AG04450 (cell line): Measurements from ENCODE around the gene CDYL2. TPM values are rescaled to one million over a fixed set of nuclear protein-coding genes. Genes with fewer than 3 reads are reported as not detected.

Source experiments
- CTCF ChIA-PET: fragments of 300-600, 350-600 bp; formaldehyde crosslinking; extraction: SDS; loops from one replicate; lab custom pipeline; 2022; ENCODE audit warnings: antibody characterized with exemption, inconsistent platforms; lab: Charles Lee
- POLR2A ChIA-PET: fragments of 350-600 bp; formaldehyde crosslinking; extraction: SDS; loops from one replicate; lab custom pipeline; 2021; ENCODE audit warnings: antibody characterized with exemption, inconsistent platforms; lab: Yijun Ruan, JAX
- DNase-seq: peaks from one replicate; pipeline ENCODE4 v3.0.0-alpha.2; 2011; ENCODE audit warnings: low read depth, low spot score
- H3K27ac ChIP-seq: one replicate; pipeline ENCODE4 v1.5.1; 2012; ENCODE audit warnings: low read depth, low read length, control low read depth
- H3K27me3 ChIP-seq: one replicate; pipeline ENCODE4 v1.6.0; 2012; ENCODE audit warnings: low read length; ENCODE audit not compliant: control insufficient read depth, insufficient read depth
- H3K4me3 ChIP-seq: 2 replicates; pipeline ENCODE4 v1.5.1; 2011; ENCODE audit warnings: mild to moderate bottlenecking, low read depth, low read length, control low read depth
- H3K9me3 ChIP-seq: 2 replicates; pipeline ENCODE4 v1.5.1; 2012; ENCODE audit warnings: low read length; ENCODE audit not compliant: control insufficient read depth, insufficient read depth
- polyA plus RNA-seq: library from polyadenylated mRNA; depleted of rRNA; stranded (reverse); fragments of >200 nt; gene quantifications from 2 replicates; pipeline ENCODE4 v1.2.3, GENCODE V29; 2011
- TF ChIP-seq, protein P1 (sequence below): IDR thresholded peaks from 2 replicates; pipeline ENCODE4 v1.5.1; 2011; ENCODE audit warnings: low read depth, low read length, control low read depth, inconsistent platforms

CDYL2 gene
- polyA plus RNA-seq, 1 experiment: 2.3 TPM

DNA sequence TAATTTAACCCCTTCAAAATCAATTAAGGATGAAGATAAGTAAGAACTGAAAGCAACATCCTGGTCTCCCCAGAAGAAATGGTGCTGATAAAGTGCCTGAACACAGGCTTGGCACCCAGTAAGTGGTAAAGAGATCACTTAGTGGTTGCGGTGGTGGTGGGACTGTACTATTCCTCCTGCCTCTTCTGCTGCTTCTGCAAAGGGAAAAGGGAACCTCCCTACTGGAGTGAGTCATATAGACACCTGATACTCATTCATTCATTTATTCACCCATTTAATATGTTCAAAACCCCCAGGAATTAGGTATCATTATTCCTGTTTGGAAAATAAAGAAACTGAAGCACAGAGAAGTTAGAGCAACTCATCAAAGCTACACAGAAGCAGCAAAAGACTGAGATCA is 60.6 kb downstream of the CDYL2 start:
- Histone ChIP-seq H3K9me3 (no peaks in the 10 kb centered on the region; the same call in 1 of the 2 replicates), H3K4me3 (no peak overlapping the region), H3K27me3 (no peaks in the 10 kb centered on the region), H3K27ac (no peak overlapping the region)
- ChIA-PET CTCF (no interaction called here), POLR2A (no interaction called here)
- TF ChIP-seq, protein P1, sequence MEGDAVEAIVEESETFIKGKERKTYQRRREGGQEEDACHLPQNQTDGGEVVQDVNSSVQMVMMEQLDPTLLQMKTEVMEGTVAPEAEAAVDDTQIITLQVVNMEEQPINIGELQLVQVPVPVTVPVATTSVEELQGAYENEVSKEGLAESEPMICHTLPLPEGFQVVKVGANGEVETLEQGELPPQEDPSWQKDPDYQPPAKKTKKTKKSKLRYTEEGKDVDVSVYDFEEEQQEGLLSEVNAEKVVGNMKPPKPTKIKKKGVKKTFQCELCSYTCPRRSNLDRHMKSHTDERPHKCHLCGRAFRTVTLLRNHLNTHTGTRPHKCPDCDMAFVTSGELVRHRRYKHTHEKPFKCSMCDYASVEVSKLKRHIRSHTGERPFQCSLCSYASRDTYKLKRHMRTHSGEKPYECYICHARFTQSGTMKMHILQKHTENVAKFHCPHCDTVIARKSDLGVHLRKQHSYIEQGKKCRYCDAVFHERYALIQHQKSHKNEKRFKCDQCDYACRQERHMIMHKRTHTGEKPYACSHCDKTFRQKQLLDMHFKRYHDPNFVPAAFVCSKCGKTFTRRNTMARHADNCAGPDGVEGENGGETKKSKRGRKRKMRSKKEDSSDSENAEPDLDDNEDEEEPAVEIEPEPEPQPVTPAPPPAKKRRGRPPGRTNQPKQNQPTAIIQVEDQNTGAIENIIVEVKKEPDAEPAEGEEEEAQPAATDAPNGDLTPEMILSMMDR: no peak
- no peak for DNase-seq

DNA sequence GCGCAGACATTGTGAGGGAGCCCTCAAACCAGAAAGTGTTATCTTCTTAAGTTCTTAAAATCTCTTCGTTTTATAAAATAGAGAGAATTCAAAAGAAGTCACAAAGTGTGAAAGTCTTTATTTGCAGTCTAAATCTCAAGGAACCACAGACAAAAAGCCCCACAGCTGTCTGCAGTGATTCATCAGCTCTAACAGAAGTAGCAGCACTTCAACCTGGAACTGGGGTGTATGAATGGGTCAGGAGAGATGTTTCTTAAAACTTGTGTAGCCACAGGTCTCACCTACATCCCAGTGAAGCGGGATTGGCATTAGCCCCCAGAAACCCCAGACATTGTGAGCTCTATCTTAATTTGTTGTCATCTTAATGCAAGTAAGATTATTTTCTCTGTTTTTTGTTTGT is 61.1 kb downstream of the CDYL2 start:
- Histone ChIP-seq H3K27me3 (no peaks in the 10 kb centered on the region), H3K9me3 (no peaks in the 10 kb centered on the region; the same call in 1 of the 2 replicates), H3K27ac (no peak overlapping the region), H3K4me3 (no peak overlapping the region)
- ChIA-PET POLR2A (no interaction called here), CTCF (no interaction called here)
- no peak for DNase-seq
- TF ChIP-seq, protein P1: no peak

DNA sequence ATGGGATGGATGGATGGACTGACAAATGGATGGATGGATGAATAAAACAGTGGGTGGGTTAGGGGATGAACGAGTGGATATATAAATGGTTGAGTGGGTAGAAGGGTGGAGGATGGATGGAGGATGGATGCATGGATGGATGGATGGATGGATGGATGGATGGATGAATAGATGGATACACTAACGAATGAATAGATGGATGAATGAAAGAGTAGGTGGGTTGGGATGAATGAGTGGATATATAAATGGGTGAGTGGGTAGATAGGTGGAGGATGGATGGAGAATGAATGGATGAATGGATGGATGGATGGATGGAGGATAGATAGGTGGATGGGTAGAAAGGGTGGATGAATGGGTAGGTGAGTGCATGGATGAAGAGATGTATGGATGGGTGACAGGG is 62.1 kb downstream of the CDYL2 start:
- H3K27ac ChIP-seq: no peak overlapping the region
- H3K4me3 ChIP-seq: no peak overlapping the region
- ChIA-PET POLR2A (no interaction called here), CTCF (no interaction called here)
- no peak for DNase-seq
- H3K27me3 ChIP-seq: no peaks in the 10 kb centered on the region
- TF ChIP-seq, protein P1: no peak
- no peaks in the 10 kb centered on the region; the same call in 1 of the 2 replicates for H3K9me3 ChIP-seq

DNA sequence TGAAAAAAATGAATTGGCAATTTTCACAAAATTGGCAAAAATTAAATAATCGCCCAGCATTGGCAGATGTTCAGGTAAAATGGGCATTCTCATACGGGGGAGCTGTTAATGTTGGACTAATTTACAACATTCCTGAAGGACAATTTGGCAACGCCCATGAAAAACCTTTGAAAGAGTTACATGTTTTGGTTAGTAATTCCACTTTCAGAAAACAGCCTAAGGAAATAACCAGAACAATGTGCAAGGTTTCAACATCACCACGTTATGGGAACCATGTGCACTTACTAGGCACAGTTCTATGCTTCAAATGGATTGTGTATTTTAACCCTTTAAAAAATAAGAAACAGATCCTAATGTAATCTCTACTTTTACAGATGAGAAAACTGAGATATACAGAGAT is 62.7 kb downstream of the CDYL2 start:
- no peaks in the 10 kb centered on the region for H3K27me3 ChIP-seq
- ChIA-PET POLR2A (no interaction called here), CTCF (interaction anchor here (0.7 kb wide), 1 partner anchor 35 kb away, joined by 3 read pairs; no protein-coding TSS in a partner anchor)
- H3K27ac ChIP-seq: no peak overlapping the region
- no peak overlapping the region for H3K4me3 ChIP-seq
- TF ChIP-seq, protein P1: no peak
- no peak for DNase-seq
- H3K9me3 ChIP-seq: no peaks in the 10 kb centered on the region; the same call in 1 of the 2 replicates

DNA sequence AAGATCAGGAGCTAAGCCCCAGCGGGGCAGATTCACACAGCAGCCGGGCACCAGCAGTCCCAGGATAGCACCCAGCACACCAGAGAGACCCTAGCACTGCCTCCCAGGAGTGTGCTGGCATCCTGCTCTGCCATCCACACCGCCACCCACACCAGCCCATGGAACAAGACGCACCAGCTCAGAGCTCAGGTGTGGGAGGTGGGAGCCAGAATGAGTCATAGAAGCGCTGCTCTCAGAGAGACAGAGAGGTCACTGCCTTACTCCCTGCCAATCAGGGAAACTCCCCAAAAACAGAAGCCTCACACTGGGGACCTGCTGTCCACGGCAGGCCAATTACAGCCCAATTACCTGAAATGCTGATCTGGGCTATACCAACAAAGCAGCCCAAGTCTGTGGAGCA is 64.9 kb downstream of the CDYL2 start:
- ChIA-PET POLR2A (no interaction called here), CTCF (no interaction called here)
- Histone ChIP-seq H3K4me3 (no peak overlapping the region), H3K9me3 (no peaks in the 10 kb centered on the region; the same call in 1 of the 2 replicates), H3K27me3 (no peaks in the 10 kb centered on the region), H3K27ac (no peak overlapping the region)
- no peak for DNase-seq
- TF ChIP-seq, protein P1: no peak
